Endodermal cell (in vitro differentiated cells): ENCODE results near the gene C16orf87. TPM values are rescaled to one million over a fixed set of nuclear protein-coding genes. Genes with fewer than 3 reads are reported as not detected.

ENCODE experiments used
- DNase-seq: peaks from one replicate; pipeline ENCODE4 v3.0.0-alpha.2; 2017
- H3K27ac ChIP-seq: 2 replicates; pipeline ENCODE4 v1.5.1; 2013; ENCODE audit warnings: mild to moderate bottlenecking, low read depth, low read length, moderate library complexity
- H3K27me3 ChIP-seq: 2 replicates; pipeline ENCODE4 v1.6.1; 2013; ENCODE audit warnings: mild to moderate bottlenecking, low read length, moderate library complexity; ENCODE audit not compliant: insufficient read depth, control insufficient read depth, poor library complexity, severe bottlenecking
- H3K36me3 ChIP-seq: 2 replicates; pipeline ENCODE4 v1.7.0; 2013; ENCODE audit warnings: mild to moderate bottlenecking, low read length, moderate library complexity; ENCODE audit not compliant: control insufficient read depth, insufficient read depth
- H3K4me1 ChIP-seq: one replicate; pipeline ENCODE4 v1.7.0; 2013; ENCODE audit warnings: low read length; ENCODE audit not compliant: control insufficient read depth, insufficient read depth
- H3K4me3 ChIP-seq: 2 replicates; pipeline ENCODE4 v1.5.1; 2013; ENCODE audit warnings: mild to moderate bottlenecking, low read length, moderate library complexity
- H3K9ac ChIP-seq: 2 replicates; pipeline ENCODE4 v1.6.1; 2013; ENCODE audit warnings: mild to moderate bottlenecking, low read length, moderate library complexity; ENCODE audit not compliant: poor library complexity, severe bottlenecking; ENCODE audit errors: extremely low read depth
- H3K9me3 ChIP-seq: 2 replicates; pipeline ENCODE4 v1.6.1; 2013; ENCODE audit warnings: mild to moderate bottlenecking, low read length, moderate library complexity; ENCODE audit not compliant: control insufficient read depth
- H3K27ac Mint-ChIP-seq: 2 replicates; pipeline ENCODE4 v1.8.0; 2020; ENCODE audit warnings: mixed read lengths
- H3K27me3 Mint-ChIP-seq: 2 replicates; pipeline ENCODE4 v1.8.0; 2021; ENCODE audit warnings: mild to moderate bottlenecking, mixed read lengths; ENCODE audit not compliant: insufficient read depth
- H3K36me3 Mint-ChIP-seq: 2 replicates; pipeline ENCODE4 v1.8.0; 2020; ENCODE audit warnings: low read depth, mixed read lengths
- H3K4me1 Mint-ChIP-seq: 2 replicates; pipeline ENCODE4 v1.8.0; 2020; ENCODE audit warnings: mixed read lengths
- H3K4me3 Mint-ChIP-seq: 2 replicates; pipeline ENCODE4 v1.8.0; 2020; ENCODE audit warnings: mild to moderate bottlenecking, moderate library complexity, mixed read lengths
- H3K9me3 Mint-ChIP-seq: 2 replicates; pipeline ENCODE4 v1.8.0; 2020; ENCODE audit warnings: mild to moderate bottlenecking, mixed read lengths
- WGBS, 2 experiments: methylation state at CpG; one replicate each; pipeline versions ENCODE4 v1.1.5 to v1.1.7; 2013; ENCODE audit warnings: missing lambda C conversion rate in 2 of 2, mixed read lengths in 1 of 2; ENCODE audit not compliant: insufficient coverage in 1 of 2, insufficient read length in 1 of 2; 5-methylcytosine and 5-hydroxymethylcytosine counted together
- total RNA-seq, 2 donors: library from RNA; stranded (reverse); fragmentation: NEBNext Ultra II Directional in 1 of 2; extraction: Animal tissue kit (Norgen Biotek cat#: 25700) in 1 of 2; gene quantifications; 2 replicates in 1 of 2; 3 replicates in 1 of 2; pipeline ENCODE4 v1.2.1, GENCODE V29; 2021
- TF ChIP-seq, protein P1 (sequence below): fragments of 200-600 bp; sonication (generic); conservative IDR thresholded peaks from 2 replicates; pipeline ENCODE4 v1.5.0; 2021; ENCODE audit warnings: antibody characterized with exemption, mild to moderate bottlenecking

The C16orf87 gene
- total RNA-seq, 2 donors from 2014 or later: 20.6 to 22.7 TPM

DNA sequence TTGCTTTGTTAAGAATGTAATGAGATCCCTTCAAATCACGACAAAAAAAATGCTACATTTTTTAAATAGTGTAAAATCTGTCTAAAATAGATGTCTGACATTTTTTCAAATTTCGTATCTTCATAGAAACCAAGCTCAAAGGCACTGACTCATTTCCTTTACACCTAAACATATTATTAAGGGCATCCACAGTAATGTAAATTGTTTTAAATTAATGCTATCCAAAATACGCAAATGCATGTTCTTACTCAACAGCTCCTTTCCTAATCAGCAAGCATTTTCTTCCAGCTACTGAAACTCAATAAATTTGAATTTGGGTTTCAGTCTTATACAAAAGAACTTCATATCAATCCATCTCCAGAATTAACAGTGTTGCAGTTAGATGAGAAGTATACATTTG is 4.3 kb downstream of the C16orf87 start:
- Mint-ChIP-seq H3K36me3 (peaks cover 4% of the 10 kb centered on the region), H3K27ac (peak overlapping the region; percentile 35), H3K4me1 (peaks cover 15% of the 10 kb centered on the region), H3K27me3 (no peaks in the 10 kb centered on the region), H3K9me3 (no peaks in the 10 kb centered on the region), H3K4me3 (no peak overlapping the region)
- H3K4me3 ChIP-seq: no peak overlapping the region
- DNase-seq: no peak
- no peak overlapping the region for H3K27ac ChIP-seq
- peaks cover 22% of the 10 kb centered on the region for H3K36me3 ChIP-seq
- 94% methylated on average over 2 of the region's 3 CpGs; no CpG with 5 or more reads in 1 of the 2 experiments for WGBS, 2 experiments
- no peaks in the 10 kb centered on the region for H3K4me1 ChIP-seq
- H3K9me3 ChIP-seq: no peaks in the 10 kb centered on the region
- H3K27me3 ChIP-seq: no peaks in the 10 kb centered on the region
- H3K9ac ChIP-seq: no peak overlapping the region
- TF ChIP-seq, protein P1, sequence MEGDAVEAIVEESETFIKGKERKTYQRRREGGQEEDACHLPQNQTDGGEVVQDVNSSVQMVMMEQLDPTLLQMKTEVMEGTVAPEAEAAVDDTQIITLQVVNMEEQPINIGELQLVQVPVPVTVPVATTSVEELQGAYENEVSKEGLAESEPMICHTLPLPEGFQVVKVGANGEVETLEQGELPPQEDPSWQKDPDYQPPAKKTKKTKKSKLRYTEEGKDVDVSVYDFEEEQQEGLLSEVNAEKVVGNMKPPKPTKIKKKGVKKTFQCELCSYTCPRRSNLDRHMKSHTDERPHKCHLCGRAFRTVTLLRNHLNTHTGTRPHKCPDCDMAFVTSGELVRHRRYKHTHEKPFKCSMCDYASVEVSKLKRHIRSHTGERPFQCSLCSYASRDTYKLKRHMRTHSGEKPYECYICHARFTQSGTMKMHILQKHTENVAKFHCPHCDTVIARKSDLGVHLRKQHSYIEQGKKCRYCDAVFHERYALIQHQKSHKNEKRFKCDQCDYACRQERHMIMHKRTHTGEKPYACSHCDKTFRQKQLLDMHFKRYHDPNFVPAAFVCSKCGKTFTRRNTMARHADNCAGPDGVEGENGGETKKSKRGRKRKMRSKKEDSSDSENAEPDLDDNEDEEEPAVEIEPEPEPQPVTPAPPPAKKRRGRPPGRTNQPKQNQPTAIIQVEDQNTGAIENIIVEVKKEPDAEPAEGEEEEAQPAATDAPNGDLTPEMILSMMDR: no peak

DNA sequence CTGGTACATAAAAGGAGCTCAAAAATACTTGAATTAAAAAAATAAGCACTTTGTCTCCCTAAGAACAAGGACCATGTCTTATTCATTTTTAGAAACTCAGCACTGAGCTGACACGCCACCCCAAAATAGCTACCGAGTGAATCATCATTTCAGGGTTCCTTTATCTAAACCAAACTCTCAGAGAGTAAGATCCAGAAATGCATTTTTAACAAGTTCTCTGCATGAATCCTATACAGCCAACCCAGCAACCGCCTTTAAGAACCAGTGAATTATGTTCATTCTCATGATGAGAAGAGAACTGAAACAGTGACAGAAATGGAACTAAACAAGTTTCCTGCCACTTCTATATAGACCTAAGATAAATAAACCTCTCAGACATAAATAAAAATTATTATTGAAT is 8.7 kb downstream of the C16orf87 start:
- Histone ChIP-seq H3K36me3 (peaks cover 28% of the 10 kb centered on the region), H3K4me3 (no peak overlapping the region), H3K9ac (no peak overlapping the region), H3K27me3 (no peaks in the 10 kb centered on the region), H3K9me3 (no peaks in the 10 kb centered on the region), H3K27ac (no peak overlapping the region), H3K4me1 (no peaks in the 10 kb centered on the region)
- Mint-ChIP-seq H3K36me3 (peaks cover 11% of the 10 kb centered on the region), H3K9me3 (no peaks in the 10 kb centered on the region), H3K4me3 (no peak overlapping the region), H3K27ac (no peak overlapping the region), H3K4me1 (peaks cover 6% of the 10 kb centered on the region), H3K27me3 (no peaks in the 10 kb centered on the region)
- 99 to 100% methylated on average over 1 to 3 of the region's 3 CpGs for WGBS, 2 experiments
- TF ChIP-seq, protein P1: no peak
- no peak for DNase-seq

DNA sequence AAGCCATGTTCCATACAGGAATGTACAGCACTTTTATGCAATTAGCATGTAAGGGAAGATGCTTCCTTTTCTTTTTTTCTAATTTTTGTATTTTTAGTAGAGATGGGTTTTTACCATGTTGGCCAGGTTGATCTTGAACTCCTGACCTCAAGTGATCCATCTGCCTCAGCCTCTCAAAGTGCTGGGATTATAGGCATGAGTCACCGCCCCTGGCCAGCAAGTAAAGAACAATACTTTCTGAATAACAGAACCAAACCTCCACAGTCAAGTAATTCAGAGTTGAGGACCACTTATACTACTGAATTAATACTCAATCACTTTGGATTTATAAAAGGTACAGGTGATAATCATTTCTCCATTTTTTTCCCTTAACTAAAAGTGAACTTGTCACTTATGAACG is 13.0 kb downstream of the C16orf87 start:
- Histone ChIP-seq H3K27ac (no peak overlapping the region), H3K27me3 (no peaks in the 10 kb centered on the region), H3K9me3 (peaks cover 21% of the 10 kb centered on the region), H3K4me1 (no peaks in the 10 kb centered on the region), H3K9ac (no peak overlapping the region), H3K4me3 (no peak overlapping the region), H3K36me3 (peaks cover 30% of the 10 kb centered on the region)
- Mint-ChIP-seq H3K9me3 (peaks cover 6% of the 10 kb centered on the region), H3K36me3 (peaks cover 28% of the 10 kb centered on the region), H3K27me3 (no peaks in the 10 kb centered on the region), H3K4me1 (no peaks in the 10 kb centered on the region), H3K4me3 (no peak overlapping the region), H3K27ac (no peak overlapping the region)
- no peak for DNase-seq
- 84 to 100% methylated on average over 1 of the region's 2 CpGs for WGBS, 2 experiments
- TF ChIP-seq, protein P1: no peak
